Small intestine (tissue), 7 donors: ENCODE data around the gene PDZD8. TPM values are rescaled to one million over a fixed set of nuclear protein-coding genes. Genes with fewer than 3 reads are reported as not detected.

Experiments
- DNase-seq, 2 donors: peaks; one replicate each; pipeline versions ENCODE4 v3.0.0 to v3.0.0-alpha.2; 2013
- FAIRE-seq: peaks from 2 replicates; lab custom pipeline; 2012; peaks lifted over from hg19 to GRCh38; lab: Jason Lieb, UNC
- H3K27ac ChIP-seq, 3 donors: one replicate each; pipeline ENCODE4 v1.5.1; 2013; ENCODE audit warnings: low read length in 2 of 3, mild to moderate bottlenecking in 2 of 3, control low read depth in 1 of 3, inconsistent platforms in 1 of 3, low read depth in 1 of 3, moderate library complexity in 1 of 3
- H3K27me3 ChIP-seq, 3 donors: one replicate each; pipeline ENCODE4 v1.6.1; 2013; ENCODE audit warnings: low read length in 3 of 3, inconsistent platforms in 1 of 3; ENCODE audit not compliant: control insufficient read depth in 3 of 3, insufficient read depth in 3 of 3
- H3K36me3 ChIP-seq, 3 donors: one replicate each; pipeline ENCODE4 v1.6.1; 2013; ENCODE audit warnings: low read length in 3 of 3, inconsistent platforms in 1 of 3, low read depth in 1 of 3, mild to moderate bottlenecking in 1 of 3, moderate library complexity in 1 of 3; ENCODE audit not compliant: control insufficient read depth in 3 of 3, insufficient read depth in 2 of 3
- H3K4me1 ChIP-seq, 3 donors: one replicate each; pipeline ENCODE4 v1.6.1; 2013; ENCODE audit warnings: low read length in 2 of 3, inconsistent platforms in 1 of 3, low read depth in 1 of 3, mild to moderate bottlenecking in 1 of 3, moderate library complexity in 1 of 3; ENCODE audit not compliant: control insufficient read depth in 3 of 3, insufficient read depth in 2 of 3
- H3K4me3 ChIP-seq, 3 donors: one replicate each; pipeline ENCODE4 v1.5.1; 2013; ENCODE audit warnings: low read length in 3 of 3, control low read depth in 1 of 3, inconsistent platforms in 1 of 3, low read depth in 1 of 3, mild to moderate bottlenecking in 1 of 3, moderate library complexity in 1 of 3
- H3K9me3 ChIP-seq, 2 donors: one replicate each; pipeline ENCODE4 v1.6.1; 2013; ENCODE audit warnings: low read depth in 1 of 2, low read length in 1 of 2; ENCODE audit not compliant: control insufficient read depth in 2 of 2, insufficient read depth in 1 of 2
- WGBS, 3 donors: extraction: QIAGEN DNeasy Blood & Tissue Kit; methylation state at CpG; one replicate each; pipeline ENCODE4 v1.1.7; 2013; 5-methylcytosine and 5-hydroxymethylcytosine counted together
- polyA plus RNA-seq, 4 donors: library from polyadenylated mRNA; stranded (reverse) in 3 of 4; unstranded in 1 of 4; fragments of 200-250 nt in 3 of 4; fragments of 120-200 nt in 1 of 4; gene quantifications; one replicate each; pipeline versions ENCODE4 v1.2.1 to v1.2.3, GENCODE V29; 2013
- donor health status: healthy with polysubstance abuse.
- donor health status: control.
- donor health status: control.
- donor health status: Bipolar disorder and iron deficiency.
- donor health status: healthy.

PDZD8 gene
- polyA plus RNA-seq, 4 donors, result 5.8 to 37.8 (median 12.9) TPM

- Histone ChIP-seq H3K4me1 (peaks cover 0 to 4% (median 0%) of the 10 kb centered on the region in 3 donors), H3K27me3 (peaks cover 0 to 10% (median 5%) of the 10 kb centered on the region in 3 donors), H3K4me3 (no peak overlapping the region), H3K9me3 (no peaks in the 10 kb centered on the region), H3K36me3 (no peaks in the 10 kb centered on the region), H3K27ac (peak overlapping the region in 1 of 3 donors; percentile 17)
- 45 to 64% (median 58%) methylated on average over 4 of the region's 4 CpGs for WGBS, 3 donors
- peak in 1 of 2 donors; percentile 13 for DNase-seq
- no peak for FAIRE-seq
Measured at GRCh38 chr10:117260084-117260483, 115.2 kb downstream of the PDZD8 start.

- 56 to 70% (median 57%) methylated on average over 3 of the region's 3 CpGs for WGBS, 3 donors
- no peak overlapping the region for H3K4me3 ChIP-seq
- no peak for FAIRE-seq
- peaks cover 0 to 10% (median 5%) of the 10 kb centered on the region in 3 donors for H3K27me3 ChIP-seq
- H3K36me3 ChIP-seq, result no peaks in the 10 kb centered on the region
- H3K9me3 ChIP-seq, result no peaks in the 10 kb centered on the region
- no peak overlapping the region for H3K27ac ChIP-seq
- peaks cover 0 to 4% (median 0%) of the 10 kb centered on the region in 3 donors for H3K4me1 ChIP-seq
- no peak for DNase-seq
Measured at GRCh38 chr10:117259279-117259678, 116.0 kb downstream of the PDZD8 start.

GRCh38 chr10:117257721-117258120 lies 117.5 kb downstream of the PDZD8 start:
- Histone ChIP-seq H3K36me3 (no peaks in the 10 kb centered on the region), H3K27me3 (peaks cover 0 to 8% (median 5%) of the 10 kb centered on the region in 3 donors), H3K9me3 (no peaks in the 10 kb centered on the region), H3K27ac (no peak overlapping the region), H3K4me3 (no peak overlapping the region), H3K4me1 (peaks cover 0 to 4% (median 0%) of the 10 kb centered on the region in 3 donors)
- DNase-seq (no peak), FAIRE-seq (no peak)
- 71 to 81% (median 77%) methylated on average over 3 of the region's 3 CpGs for WGBS, 3 donors

GRCh38 chr10:117256910-117257309 lies 118.3 kb downstream of the PDZD8 start:
- no peak for FAIRE-seq
- H3K9me3 ChIP-seq, result no peaks in the 10 kb centered on the region
- H3K4me1 ChIP-seq, result peaks cover 0 to 4% (median 0%) of the 10 kb centered on the region in 3 donors
- H3K27ac ChIP-seq, result no peak overlapping the region
- H3K4me3 ChIP-seq, result no peak overlapping the region
- WGBS, 3 donors, result 71 to 81% (median 75%) methylated on average over 10 of the region's 10 CpGs
- H3K27me3 ChIP-seq, result peaks cover 0 to 9% (median 8%) of the 10 kb centered on the region in 3 donors
- no peak for DNase-seq
- no peaks in the 10 kb centered on the region for H3K36me3 ChIP-seq

- H3K9me3 ChIP-seq, result no peaks in the 10 kb centered on the region
- no peaks in the 10 kb centered on the region for H3K36me3 ChIP-seq
- FAIRE-seq (no peak), DNase-seq (no peak)
- no peak overlapping the region for H3K27ac ChIP-seq
- peaks cover 0 to 4% (median 0%) of the 10 kb centered on the region in 3 donors for H3K4me1 ChIP-seq
- no peak overlapping the region for H3K4me3 ChIP-seq
- peaks cover 0 to 11% (median 8%) of the 10 kb centered on the region in 3 donors for H3K27me3 ChIP-seq
- 92 to 93% (median 93%) methylated on average over 9 of the region's 9 CpGs for WGBS, 3 donors
Measured at GRCh38 chr10:117255835-117256460, 119.3 kb downstream of the PDZD8 start.

GRCh38 chr10:117254774-117255735 lies 120.2 kb downstream of the PDZD8 start:
- DNase-seq, result no peak
- no peak for FAIRE-seq
- no peak overlapping the region for H3K4me3 ChIP-seq
- H3K36me3 ChIP-seq, result no peaks in the 10 kb centered on the region
- H3K27ac ChIP-seq, result no peak overlapping the region
- H3K27me3 ChIP-seq, result peaks cover 0 to 17% (median 6%) of the 10 kb centered on the region in 3 donors
- no peaks in the 10 kb centered on the region for H3K9me3 ChIP-seq
- H3K4me1 ChIP-seq, result no peaks in the 10 kb centered on the region
- WGBS, 3 donors, result 68 to 77% (median 70%) methylated on average over 24 to 26 of the region's 26 CpGs

- H3K4me3 ChIP-seq, result no peak overlapping the region
- DNase-seq, result no peak
- no peaks in the 10 kb centered on the region for H3K36me3 ChIP-seq
- 66 to 72% (median 68%) methylated on average over 9 of the region's 9 CpGs for WGBS, 3 donors
- no peaks in the 10 kb centered on the region for H3K4me1 ChIP-seq
- no peak overlapping the region for H3K27ac ChIP-seq
- H3K9me3 ChIP-seq, result no peaks in the 10 kb centered on the region
- FAIRE-seq, result no peak
- H3K27me3 ChIP-seq, result peaks cover 0 to 17% (median 2%) of the 10 kb centered on the region in 3 donors
Measured at GRCh38 chr10:117254338-117254737, 120.9 kb downstream of the PDZD8 start.

GRCh38 chr10:117253908-117254307 lies 121.3 kb downstream of the PDZD8 start:
- Histone ChIP-seq H3K9me3 (no peaks in the 10 kb centered on the region), H3K27ac (no peak overlapping the region), H3K36me3 (no peaks in the 10 kb centered on the region), H3K27me3 (peaks cover 0 to 20% (median 0%) of the 10 kb centered on the region in 3 donors), H3K4me1 (no peaks in the 10 kb centered on the region), H3K4me3 (no peak overlapping the region)
- FAIRE-seq (no peak), DNase-seq (no peak)
- WGBS, 3 donors, result 72 to 75% (median 72%) methylated on average over 9 of the region's 9 CpGs
